Neural progenitor cell (in vitro differentiated cells): ENCODE results near the gene SOX11. TPM values are rescaled to one million over a fixed set of nuclear protein-coding genes. Genes with fewer than 3 reads are reported as not detected.

Experiments used
- DNase-seq: peaks from one replicate; pipeline ENCODE4 v3.0.0-alpha.2; 2016; ENCODE audit warnings: low spot score
- H2AFZ ChIP-seq: fragments of 200-600 bp; sonication (generic); replicated peaks from 2 replicates; pipeline ENCODE4 v1.6.1; 2016; ENCODE audit warnings: antibody characterized with exemption
- H3F3A ChIP-seq: fragments of 200-600 bp; sonication (generic); 2 replicates; pipeline ENCODE4 v1.6.1; 2016; ENCODE audit warnings: antibody characterized with exemption, low read depth
- H3K27ac ChIP-seq: fragments of 200-600 bp; sonication (generic); 2 replicates; pipeline ENCODE4 v1.5.1; 2016; ENCODE audit warnings: mild to moderate bottlenecking
- H3K27me3 ChIP-seq: fragments of 200-600 bp; sonication (generic); 2 replicates; pipeline ENCODE4 v1.6.1; 2016; ENCODE audit warnings: mild to moderate bottlenecking, moderate library complexity
- H3K36me3 ChIP-seq: fragments of 200-600 bp; sonication (generic); 2 replicates; pipeline ENCODE4 v1.5.1; 2016
- H3K4me1 ChIP-seq: fragments of 200-600 bp; sonication (generic); 2 replicates; pipeline ENCODE4 v1.6.1; 2016; ENCODE audit warnings: mixed run types
- H3K4me2 ChIP-seq: fragments of 200-600 bp; sonication (generic); 2 replicates; pipeline ENCODE4 v1.6.1; 2016
- H3K4me3 ChIP-seq: fragments of 200-600 bp; sonication (generic); 2 replicates; pipeline ENCODE4 v1.5.1; 2016
- H3K79me2 ChIP-seq: fragments of 200-600 bp; sonication (generic); 2 replicates; pipeline ENCODE4 v1.6.1; 2016; ENCODE audit warnings: low read depth
- H3K9ac ChIP-seq: fragments of 200-600 bp; sonication (generic); 2 replicates; pipeline ENCODE4 v1.6.1; 2016
- H3K9me3 ChIP-seq: fragments of 200-600 bp; sonication (generic); 2 replicates; pipeline ENCODE4 v1.5.1; 2016; ENCODE audit warnings: low read depth
- H4K20me1 ChIP-seq: fragments of 200-600 bp; sonication (generic); 2 replicates; pipeline ENCODE4 v1.6.1; 2016; ENCODE audit warnings: low read depth
- H3K27ac Mint-ChIP-seq: 3 replicates; pipeline ENCODE4 v1.8.0; 2021; ENCODE audit warnings: mixed read lengths
- H3K27me3 Mint-ChIP-seq: 2 replicates; pipeline ENCODE4 v1.8.0; 2022; ENCODE audit warnings: low read depth, mild to moderate bottlenecking, inconsistent platforms, moderate library complexity, mixed read lengths; ENCODE audit not compliant: insufficient read depth
- H3K36me3 Mint-ChIP-seq: 3 replicates; pipeline ENCODE4 v1.8.0; 2021; ENCODE audit warnings: mixed read lengths
- H3K4me1 Mint-ChIP-seq: 3 replicates; pipeline ENCODE4 v1.8.0; 2021; ENCODE audit warnings: mixed read lengths
- H3K4me3 Mint-ChIP-seq: 3 replicates; pipeline ENCODE4 v1.8.0; 2021; ENCODE audit warnings: mild to moderate bottlenecking, moderate library complexity, mixed read lengths
- H3K9me3 Mint-ChIP-seq: 3 replicates; pipeline ENCODE4 v1.8.0; 2020; ENCODE audit warnings: mixed read lengths
- EZH2 ChIP-seq: fragments of 200-600 bp; sonication (generic); IDR thresholded peaks from 2 replicates; pipeline ENCODE4 v1.6.1; 2017; ENCODE audit warnings: antibody characterized with exemption, mild to moderate bottlenecking, moderate library complexity
- EZH2phosphoT487 ChIP-seq: fragments of 200-600 bp; sonication (generic); IDR thresholded peaks from 2 replicates; pipeline ENCODE4 v1.6.1; 2017; ENCODE audit warnings: antibody characterized with exemption
- total RNA-seq: library from RNA; depleted of rRNA; stranded (reverse); fragments of >200 nt; gene quantifications from 2 replicates; pipeline ENCODE4 v1.2.3, GENCODE V29; 2015; ENCODE audit warnings: low replicate concordance
- TF ChIP-seq, protein P1 (sequence below): fragments of 200-600 bp; sonication (generic); IDR thresholded peaks from 2 replicates; pipeline ENCODE4 v1.5.1; 2017; ENCODE audit warnings: antibody characterized with exemption, mild to moderate bottlenecking

The SOX11 gene
- total RNA-seq, 1 donor from 2014 or later = 176 TPM

DNA sequence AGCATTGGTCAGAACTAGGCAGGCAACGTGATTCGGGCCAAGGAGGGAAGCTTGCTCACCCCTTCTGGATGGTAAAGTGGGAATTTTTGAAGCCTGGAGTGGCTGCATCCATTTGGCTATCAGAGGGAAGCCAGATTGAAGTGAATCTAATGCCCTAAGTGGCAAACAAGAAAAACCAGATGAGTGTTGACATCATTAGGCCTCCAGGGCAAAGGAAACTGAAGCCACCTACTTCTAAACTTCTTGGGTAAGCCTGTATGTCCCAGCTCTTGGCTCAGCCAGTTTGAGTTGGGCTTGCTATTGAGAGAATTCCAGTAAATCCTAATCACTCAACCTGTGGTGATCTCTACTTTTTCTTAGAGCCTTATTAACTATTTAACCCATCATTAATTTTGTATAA lies 20.9 kb downstream of the SOX11 start:
- Histone ChIP-seq H3K9me3 (no peaks in the 10 kb centered on the region), H3K27ac (no peak overlapping the region), H3K27me3 (no peaks in the 10 kb centered on the region), H3F3A (no peaks in the 10 kb centered on the region), H2AFZ (no peak overlapping the region), H3K9ac (no peak overlapping the region), H3K4me2 (no peak overlapping the region), H3K4me3 (no peak overlapping the region), H3K36me3 (no peaks in the 10 kb centered on the region), H3K79me2 (no peaks in the 10 kb centered on the region), H3K4me1 (peaks cover 8% of the 10 kb centered on the region), H4K20me1 (no peaks in the 10 kb centered on the region)
- Mint-ChIP-seq H3K9me3 (peaks cover 4% of the 10 kb centered on the region), H3K4me3 (no peak overlapping the region), H3K36me3 (no peaks in the 10 kb centered on the region), H3K4me1 (peaks cover 4% of the 10 kb centered on the region), H3K27ac (no peak overlapping the region), H3K27me3 (no peaks in the 10 kb centered on the region)
- no peak for DNase-seq
- TF ChIP-seq EZH2 (no peak), EZH2phosphoT487 (no peak)
- TF ChIP-seq, protein P1, sequence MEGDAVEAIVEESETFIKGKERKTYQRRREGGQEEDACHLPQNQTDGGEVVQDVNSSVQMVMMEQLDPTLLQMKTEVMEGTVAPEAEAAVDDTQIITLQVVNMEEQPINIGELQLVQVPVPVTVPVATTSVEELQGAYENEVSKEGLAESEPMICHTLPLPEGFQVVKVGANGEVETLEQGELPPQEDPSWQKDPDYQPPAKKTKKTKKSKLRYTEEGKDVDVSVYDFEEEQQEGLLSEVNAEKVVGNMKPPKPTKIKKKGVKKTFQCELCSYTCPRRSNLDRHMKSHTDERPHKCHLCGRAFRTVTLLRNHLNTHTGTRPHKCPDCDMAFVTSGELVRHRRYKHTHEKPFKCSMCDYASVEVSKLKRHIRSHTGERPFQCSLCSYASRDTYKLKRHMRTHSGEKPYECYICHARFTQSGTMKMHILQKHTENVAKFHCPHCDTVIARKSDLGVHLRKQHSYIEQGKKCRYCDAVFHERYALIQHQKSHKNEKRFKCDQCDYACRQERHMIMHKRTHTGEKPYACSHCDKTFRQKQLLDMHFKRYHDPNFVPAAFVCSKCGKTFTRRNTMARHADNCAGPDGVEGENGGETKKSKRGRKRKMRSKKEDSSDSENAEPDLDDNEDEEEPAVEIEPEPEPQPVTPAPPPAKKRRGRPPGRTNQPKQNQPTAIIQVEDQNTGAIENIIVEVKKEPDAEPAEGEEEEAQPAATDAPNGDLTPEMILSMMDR = no peak

DNA sequence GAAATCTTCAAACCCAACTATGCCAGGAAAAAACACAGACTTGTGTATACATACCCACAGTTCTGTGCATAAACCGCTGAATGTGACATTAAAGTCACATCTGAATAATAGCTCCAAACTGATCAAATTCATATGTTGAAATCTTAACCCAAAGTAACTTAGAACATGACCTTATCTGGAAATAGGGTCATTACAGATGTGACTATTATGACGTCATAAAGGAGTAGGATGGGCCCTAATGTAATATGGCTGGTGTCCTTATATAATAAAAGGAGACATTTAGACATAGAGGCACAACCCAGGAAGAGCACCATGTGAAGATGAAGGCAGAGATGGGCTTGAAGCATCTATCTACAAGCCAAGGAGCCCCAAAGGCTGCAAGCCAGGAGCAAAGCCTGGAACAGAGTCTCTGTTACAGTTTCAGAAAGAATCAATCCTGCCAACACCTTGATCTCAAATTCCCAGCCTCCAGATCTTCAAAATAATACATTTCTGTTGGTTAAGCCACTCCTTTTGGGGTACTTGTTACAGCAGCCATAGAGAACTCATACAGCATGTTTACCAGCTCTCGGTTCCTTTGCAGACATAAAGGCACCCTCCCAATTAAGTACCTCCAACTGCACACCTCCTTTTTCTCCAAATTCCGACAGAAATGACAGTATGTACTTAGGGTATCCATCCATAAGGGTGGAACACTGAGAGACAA lies 27.6 kb downstream of the SOX11 start:
- Mint-ChIP-seq H3K4me3 (no peak overlapping the region), H3K27ac (no peak overlapping the region), H3K36me3 (no peaks in the 10 kb centered on the region), H3K27me3 (peaks cover 3% of the 10 kb centered on the region), H3K4me1 (peaks cover 5% of the 10 kb centered on the region), H3K9me3 (peaks cover 24% of the 10 kb centered on the region)
- TF ChIP-seq EZH2phosphoT487 = no peak
- TF ChIP-seq, protein P1 = no peak
- no peak for TF ChIP-seq EZH2
- Histone ChIP-seq H3K36me3 (no peaks in the 10 kb centered on the region), H3K4me1 (peaks cover 6% of the 10 kb centered on the region), H3K4me3 (no peak overlapping the region), H3K27me3 (no peaks in the 10 kb centered on the region), H2AFZ (no peak overlapping the region), H4K20me1 (no peaks in the 10 kb centered on the region), H3K4me2 (no peak overlapping the region), H3K27ac (no peak overlapping the region), H3K79me2 (no peaks in the 10 kb centered on the region), H3K9ac (no peak overlapping the region), H3F3A (peaks cover 6% of the 10 kb centered on the region), H3K9me3 (no peaks in the 10 kb centered on the region)
- DNase-seq = no peak

DNA sequence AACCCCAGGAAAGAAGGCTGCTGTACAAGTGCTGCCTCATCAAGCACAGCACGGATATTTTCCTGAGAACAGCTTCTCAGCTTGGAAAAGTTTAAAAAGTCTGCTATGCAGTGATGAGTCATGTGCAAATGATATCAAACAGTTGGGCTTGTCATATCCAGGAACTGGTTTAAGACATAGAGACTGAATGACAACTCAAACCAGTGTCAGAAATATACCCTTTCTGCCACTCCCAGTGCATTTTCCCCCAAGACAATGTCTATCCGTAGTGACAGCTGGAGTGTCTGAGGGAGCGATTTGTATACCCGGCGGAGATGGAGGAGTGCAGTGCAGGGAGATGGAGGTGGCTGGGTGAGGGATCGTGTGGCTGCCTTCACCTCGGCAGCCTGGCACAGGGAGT lies 28.2 kb downstream of the SOX11 start:
- Mint-ChIP-seq H3K27ac (no peak overlapping the region), H3K9me3 (peaks cover 24% of the 10 kb centered on the region), H3K36me3 (no peaks in the 10 kb centered on the region), H3K27me3 (peaks cover 3% of the 10 kb centered on the region), H3K4me3 (no peak overlapping the region), H3K4me1 (peaks cover 11% of the 10 kb centered on the region)
- no peaks in the 10 kb centered on the region for H3K27me3 ChIP-seq
- H3K9ac ChIP-seq = no peak overlapping the region
- H3K4me2 ChIP-seq = no peak overlapping the region
- DNase-seq = no peak
- H3F3A ChIP-seq = peaks cover 13% of the 10 kb centered on the region
- H3K36me3 ChIP-seq = no peaks in the 10 kb centered on the region
- no peak overlapping the region for H3K27ac ChIP-seq
- no peaks in the 10 kb centered on the region for H3K9me3 ChIP-seq
- H3K4me1 ChIP-seq = peaks cover 10% of the 10 kb centered on the region
- no peaks in the 10 kb centered on the region for H4K20me1 ChIP-seq
- no peaks in the 10 kb centered on the region for H3K79me2 ChIP-seq
- no peak overlapping the region for H3K4me3 ChIP-seq
- no peak overlapping the region for H2AFZ ChIP-seq
- TF ChIP-seq EZH2phosphoT487 (no peak), EZH2 (no peak)
- TF ChIP-seq, protein P1 = no peak
